ENCODE measurements around the gene CCDC82.

Gene CCDC82

GRCh38 chr11:96326959-96327358 is 62.8 kb downstream of the CCDC82 start:
- DNase-seq: no peak

- no peak for DNase-seq
Observed at GRCh38 chr11:96324912-96325311, 64.8 kb downstream of the CCDC82 start.

GRCh38 chr11:96323642-96323985 is 66.1 kb downstream of the CCDC82 start:
- DNase-seq: no peak

- DNase-seq: no peak
Observed at GRCh38 chr11:96322775-96323641, 66.7 kb downstream of the CCDC82 start.

DNA sequence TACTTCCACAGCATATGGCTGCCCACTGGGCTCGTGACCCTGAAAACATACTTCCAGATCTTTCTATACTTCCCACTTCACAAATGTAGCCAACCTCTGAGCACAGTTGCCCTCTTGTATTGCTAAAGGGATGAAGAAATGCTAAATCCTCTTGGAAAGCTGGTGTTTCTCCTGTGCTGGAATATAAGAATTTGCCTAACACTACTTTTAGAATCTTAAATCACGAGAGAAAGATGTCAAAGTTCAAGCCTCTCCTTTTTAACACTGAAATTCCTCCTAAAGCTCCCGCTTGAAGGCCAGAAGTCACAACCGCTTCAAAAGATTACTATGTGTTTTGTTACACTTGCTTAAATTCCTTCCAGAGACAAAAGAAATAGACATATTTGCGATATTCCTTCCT is 68.6 kb downstream of the CCDC82 start:
- DNase-seq: no peak

DNA sequence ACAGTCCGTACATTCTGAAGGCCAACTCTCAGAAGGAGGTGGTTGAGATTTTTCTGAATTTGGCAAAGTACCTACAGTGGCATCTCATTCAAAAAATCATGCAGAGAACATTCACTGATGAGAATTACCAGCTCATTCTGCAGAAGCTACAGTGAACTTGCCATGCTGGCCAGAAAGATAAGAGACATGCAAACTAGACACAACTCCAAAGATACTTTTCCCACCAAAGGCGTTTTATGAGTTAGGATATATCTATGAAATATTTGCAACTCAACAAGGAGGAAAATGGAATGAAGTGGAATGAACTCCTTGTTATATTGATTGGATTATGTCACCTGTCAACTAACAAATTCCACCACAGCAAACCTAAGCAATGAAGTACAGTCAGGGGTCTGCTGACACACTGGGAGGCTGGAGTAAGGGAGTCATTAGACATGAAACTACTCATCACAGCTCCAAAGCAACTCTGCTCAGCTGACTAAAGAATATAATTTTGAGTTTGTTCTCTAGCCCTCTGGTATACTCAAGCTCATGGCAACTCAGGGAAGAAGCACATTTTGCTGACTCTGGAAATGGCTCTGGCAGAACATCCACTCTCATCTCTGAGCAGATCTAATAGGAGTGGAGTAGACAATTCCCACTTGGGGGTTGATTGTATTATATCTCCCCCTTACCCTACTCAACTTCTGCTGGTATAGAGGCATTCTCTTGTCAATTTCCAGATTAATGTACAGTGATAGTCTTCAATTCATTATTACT is 69.6 kb downstream of the CCDC82 start:
- no peak for DNase-seq

DNA sequence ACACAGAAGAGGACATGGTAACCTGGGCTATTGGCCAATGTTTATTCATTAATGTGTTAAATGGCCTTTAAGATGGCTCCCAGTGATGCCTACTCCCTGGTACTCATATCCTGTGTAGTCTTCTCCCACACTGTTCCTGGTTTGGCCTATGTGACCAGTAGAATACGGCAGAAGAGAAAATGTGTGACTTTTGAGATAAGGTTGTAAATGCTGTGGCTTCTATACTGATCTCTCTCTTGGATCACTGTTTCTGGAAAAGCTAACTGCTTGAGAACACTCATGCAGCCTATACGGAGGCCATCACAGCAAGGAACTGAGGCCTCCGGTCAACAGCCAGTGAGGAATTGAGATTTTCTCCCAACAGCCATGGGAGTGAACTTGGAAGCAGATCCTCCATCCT is 70.9 kb downstream of the CCDC82 start:
- DNase-seq: no peak

DNA sequence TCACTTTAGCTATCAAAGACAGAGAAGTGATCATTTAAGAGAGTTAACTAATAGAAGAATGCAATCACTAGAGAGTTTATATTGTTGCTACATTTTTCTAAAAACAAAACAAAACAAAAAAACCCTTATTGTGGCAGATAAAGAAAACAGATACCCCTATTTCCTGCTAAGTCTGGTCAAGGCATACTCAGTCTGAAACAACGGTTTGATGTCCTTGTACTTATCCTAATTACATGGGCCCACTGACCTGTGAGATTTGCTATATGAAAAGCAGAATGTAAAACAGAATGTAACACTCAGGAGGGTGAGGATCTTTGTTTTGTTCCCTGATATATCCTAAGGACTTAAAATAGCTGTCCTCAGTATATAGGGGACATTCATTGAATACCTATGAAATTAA is 71.3 kb downstream of the CCDC82 start:
- DNase-seq: no peak

DNA sequence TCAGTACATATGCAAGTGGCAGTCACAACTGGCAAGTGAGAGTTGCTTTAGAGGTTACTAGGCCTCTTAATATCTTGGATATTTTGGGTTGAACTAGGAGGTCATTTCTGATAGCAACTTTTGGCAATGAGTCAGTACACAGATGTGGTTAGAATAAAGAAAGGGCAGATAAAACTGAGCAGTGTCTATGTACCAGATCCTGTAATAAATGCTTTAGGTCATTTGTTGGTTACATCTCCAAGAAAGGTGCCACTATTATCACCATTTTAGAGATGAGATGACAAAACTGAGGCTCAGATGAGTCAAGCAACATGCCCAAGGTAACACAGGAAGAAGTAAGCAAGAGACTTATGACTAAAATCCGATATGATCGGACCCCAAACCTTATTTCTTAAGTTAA is 71.7 kb downstream of the CCDC82 start:
- no peak for DNase-seq

GRCh38 chr11:96317571-96317970 is 72.1 kb downstream of the CCDC82 start:
- DNase-seq: peak; percentile 87

DNA sequence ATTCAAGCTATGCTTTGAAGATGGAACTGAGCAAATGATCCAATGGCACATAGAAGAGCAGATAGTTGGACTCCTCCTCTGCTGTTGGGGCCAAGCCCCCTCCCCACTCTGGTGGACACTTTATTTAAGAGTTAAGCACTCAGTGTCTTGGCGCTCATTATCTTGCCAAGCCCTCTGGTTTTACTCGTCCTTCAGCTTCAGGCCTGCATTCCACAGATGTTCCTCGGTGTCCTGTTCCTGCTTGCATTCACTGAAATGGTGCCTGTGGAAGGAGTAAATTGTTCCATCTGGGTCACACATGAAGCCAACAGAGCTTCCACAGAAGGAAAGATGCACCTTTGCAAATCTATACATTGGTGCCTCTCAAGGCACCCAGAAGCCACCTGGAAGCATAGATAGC is 72.8 kb downstream of the CCDC82 start:
- DNase-seq: no peak

DNA sequence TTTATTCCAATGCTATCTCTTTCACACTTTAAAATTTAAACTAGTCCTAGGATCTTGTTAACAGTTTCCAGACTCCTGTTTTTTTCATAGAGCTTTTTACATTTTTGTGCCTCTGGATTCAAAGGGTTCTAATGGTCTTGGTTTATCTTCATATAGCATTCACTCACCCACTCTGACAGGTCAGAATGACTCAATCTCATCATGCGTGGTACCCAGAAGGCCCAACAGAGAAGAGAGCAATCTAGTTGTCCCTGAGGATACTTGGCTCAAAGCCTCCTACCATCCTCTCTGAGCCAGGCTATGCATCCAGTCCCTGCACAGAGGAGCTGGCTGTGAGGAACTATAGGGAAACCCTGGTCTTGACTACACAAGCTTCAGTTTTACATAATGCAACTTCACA is 74.2 kb downstream of the CCDC82 start:
- DNase-seq: no peak

DNA sequence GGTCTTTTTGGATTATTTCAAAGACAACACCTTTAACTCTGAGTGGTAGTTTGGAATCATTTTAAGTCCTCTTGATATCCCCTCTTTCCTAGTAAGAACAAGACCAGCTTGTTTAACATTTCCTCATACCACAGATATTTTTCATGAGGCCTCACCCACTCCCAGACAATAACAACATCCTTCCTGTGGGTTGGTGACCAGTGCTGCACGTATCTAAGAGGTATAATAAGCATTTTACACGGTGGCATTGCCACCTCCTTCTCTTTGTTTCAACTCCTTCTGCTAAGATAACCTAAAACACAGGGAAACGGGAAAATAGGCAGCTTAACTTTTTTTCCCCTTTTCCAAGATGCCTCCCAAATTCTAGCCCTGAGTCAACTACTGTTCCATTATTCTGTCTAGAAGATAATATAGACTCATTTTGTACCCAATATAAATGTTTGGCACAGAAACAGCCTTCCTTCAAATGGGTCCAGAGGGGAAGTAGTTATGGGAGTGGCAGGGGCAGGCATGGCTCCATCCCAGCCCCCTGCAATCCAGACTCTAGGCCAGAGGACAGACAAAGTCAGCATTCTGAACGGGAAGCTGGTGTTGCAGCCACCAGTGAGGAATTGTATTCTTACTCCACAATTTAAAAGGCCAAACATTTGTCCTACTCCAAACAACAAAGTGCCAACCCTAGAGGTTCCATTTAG is 75.2 kb downstream of the CCDC82 start:
- DNase-seq: no peak

DNA sequence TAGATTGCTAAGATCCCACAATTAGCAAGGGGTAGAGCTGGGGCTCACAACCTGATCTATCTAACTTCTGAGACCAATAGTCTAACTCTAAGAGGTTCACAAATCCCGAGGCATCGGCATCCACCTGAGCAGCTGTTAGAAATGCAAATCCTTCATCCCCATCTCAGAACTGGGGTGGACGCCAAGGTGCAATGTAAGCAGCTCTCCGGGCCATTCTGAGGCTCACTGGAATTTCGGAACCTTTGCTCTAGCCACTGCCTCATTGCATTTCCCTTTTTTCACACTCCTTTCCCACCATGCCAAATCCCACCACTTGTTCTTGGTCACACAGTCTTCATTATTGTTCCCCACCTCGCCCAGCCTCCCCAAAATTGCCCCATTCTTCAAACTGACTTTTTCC is 76.5 kb downstream of the CCDC82 start:
- no peak for DNase-seq

- DNase-seq: no peak
Observed at GRCh38 chr11:96311120-96311568, 78.6 kb downstream of the CCDC82 start.

DNA sequence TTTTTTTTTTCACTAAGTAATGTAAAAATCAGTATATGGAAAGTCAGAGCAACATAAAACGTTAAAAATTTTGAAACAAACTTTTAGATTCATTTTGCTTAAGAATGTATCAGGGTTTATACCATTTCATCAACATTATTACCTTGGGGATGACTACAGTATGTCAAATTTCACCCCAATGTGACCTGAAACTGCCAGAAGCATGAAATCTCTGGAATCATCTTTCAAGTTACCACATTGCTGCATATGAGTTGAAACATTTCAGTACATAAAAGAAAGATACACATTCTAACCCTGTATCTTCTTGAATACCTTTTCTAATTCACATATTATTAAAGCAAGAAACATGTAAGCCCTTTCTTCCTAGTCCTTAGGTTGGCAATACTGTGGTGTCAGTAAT is 79.5 kb downstream of the CCDC82 start:
- no peak for DNase-seq

DNA sequence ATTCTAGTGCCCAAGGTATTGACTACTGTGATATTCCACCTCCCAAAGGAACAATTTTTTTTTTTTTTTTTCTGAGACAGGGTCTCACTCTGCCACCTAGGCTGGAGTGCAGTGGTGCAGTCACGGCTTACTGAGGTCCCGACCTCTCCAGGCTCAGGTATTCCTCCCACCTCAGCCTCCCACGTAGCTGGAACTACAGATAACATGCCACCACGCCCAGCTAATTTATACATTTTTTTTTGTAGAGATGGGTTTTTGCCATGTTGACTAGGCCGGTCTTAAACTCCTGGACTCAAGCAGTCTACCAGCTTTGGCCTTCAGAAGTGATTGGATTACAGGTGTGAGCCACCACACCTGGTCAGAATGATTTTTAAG is 80.1 kb downstream of the CCDC82 start:
- no peak for DNase-seq

DNA sequence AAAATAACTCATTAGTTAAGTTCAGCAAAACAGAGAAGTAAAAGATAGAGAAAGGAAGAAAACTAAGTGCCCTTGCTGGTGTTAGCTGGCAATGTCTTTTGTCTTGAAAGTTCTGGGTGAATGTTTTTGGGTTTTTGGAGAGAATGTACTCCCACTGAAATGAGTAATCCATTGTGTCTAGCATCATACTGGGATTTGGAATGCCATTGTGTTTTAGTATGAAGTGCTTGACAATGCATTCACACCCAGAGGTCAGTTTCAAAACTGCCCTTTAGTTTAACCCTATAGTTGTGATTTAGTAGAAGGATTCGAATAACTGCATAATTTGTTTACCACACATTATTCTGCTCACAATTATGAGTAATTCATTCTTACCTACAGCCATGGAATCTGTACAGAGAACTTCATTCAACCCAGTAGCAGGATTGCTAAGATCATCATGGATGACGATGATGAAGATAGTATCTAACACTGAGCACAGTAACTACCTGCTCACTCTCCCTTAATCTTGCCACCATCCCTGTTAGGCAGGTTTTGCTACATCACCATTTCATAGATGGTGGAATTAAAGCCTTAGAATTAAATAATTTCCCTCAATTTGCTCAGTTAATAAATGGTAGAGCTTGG is 80.6 kb downstream of the CCDC82 start:
- DNase-seq: no peak

- no peak for DNase-seq
Observed at GRCh38 chr11:96307776-96308140, 82.0 kb downstream of the CCDC82 start.

GRCh38 chr11:96306933-96307775 is 82.6 kb downstream of the CCDC82 start:
- no peak for DNase-seq

DNA sequence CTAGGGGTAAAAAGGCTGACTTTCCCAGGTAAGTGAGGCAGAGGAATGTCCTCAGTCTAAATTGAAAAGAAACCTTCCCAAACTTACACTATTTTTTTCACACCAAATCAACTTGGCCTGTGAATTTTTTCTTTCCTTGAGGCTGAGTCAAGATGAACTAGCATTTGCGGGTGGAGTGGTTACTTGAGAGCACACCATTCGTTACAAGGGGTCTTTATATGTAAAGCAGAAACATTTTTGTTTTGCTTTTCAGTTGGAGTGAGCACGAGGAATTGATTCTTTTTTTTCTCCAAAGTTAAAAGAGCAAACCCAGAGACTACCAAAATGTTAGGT is 83.1 kb downstream of the CCDC82 start:
- DNase-seq: no peak

DNA sequence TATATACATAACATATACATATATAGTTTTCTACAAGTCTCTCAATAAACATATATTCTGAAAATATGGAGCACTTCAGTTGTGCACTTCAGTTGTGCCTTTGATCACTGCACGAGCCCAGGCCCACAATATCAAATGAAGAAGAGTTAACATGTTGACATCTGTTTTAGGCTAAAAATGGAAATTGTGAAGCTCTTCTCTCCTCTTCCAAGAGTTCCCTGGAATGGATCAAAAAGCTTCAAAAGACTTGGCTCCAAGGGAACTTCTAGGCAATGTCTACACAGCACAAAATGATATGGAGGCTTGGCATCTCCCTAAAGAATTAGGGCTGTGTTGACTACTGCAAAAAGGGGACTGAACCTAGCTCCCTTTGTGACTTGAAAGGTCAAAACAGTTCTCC is 83.6 kb downstream of the CCDC82 start:
- DNase-seq: no peak

- no peak for DNase-seq
Observed at GRCh38 chr11:96303980-96304379, 85.7 kb downstream of the CCDC82 start.
